ENCODE results near the gene UBXN10. TPM values are rescaled to one million over a fixed set of nuclear protein-coding genes. Genes with fewer than 3 reads are reported as not detected.

UBXN10 gene
- total RNA-seq, 6 experiments from 2014 or later: not detected

- H3K4me3 Mint-ChIP-seq: no peak overlapping the region
- no peaks in the 10 kb centered on the region for H3K4me1 Mint-ChIP-seq (ENCODE audit: low read depth)
- no peak overlapping the region for H3K27ac Mint-ChIP-seq
- peaks cover 38% of the 10 kb centered on the region for H3K27me3 Mint-ChIP-seq (ENCODE audit: insufficient read depth)
- no peak for DNase-seq
- no peak for TF ChIP-seq CTCF (IDR thresholded peaks at IDR 0.05)
- H3K9me3 Mint-ChIP-seq: peaks cover 14% of the 10 kb centered on the region
- H3K36me3 Mint-ChIP-seq (ENCODE audit: low read depth): no peaks in the 10 kb centered on the region
Measured at GRCh38 chr1:20166051-20166450, 19.8 kb upstream of the UBXN10 start.

- no peak for DNase-seq
Measured at GRCh38 chr1:20167126-20167525, 18.8 kb upstream of the UBXN10 start.

GRCh38 chr1:20168564-20169491 is 17.1 kb upstream of the UBXN10 start:
- TF ChIP-seq CTCF (IDR thresholded peaks at IDR 0.05): no peak
- DNase-seq: no peak
- Mint-ChIP-seq H3K9me3 (no peaks in the 10 kb centered on the region), H3K27ac (no peak overlapping the region), H3K4me1 (ENCODE audit: low read depth) (no peaks in the 10 kb centered on the region), H3K36me3 (ENCODE audit: low read depth) (no peaks in the 10 kb centered on the region), H3K27me3 (ENCODE audit: insufficient read depth) (peaks cover 34% of the 10 kb centered on the region), H3K4me3 (no peak overlapping the region)

More at GRCh38 chr1:20167126-20167525, 18.8 kb upstream of the UBXN10 start:
- H3K9me3 Mint-ChIP-seq: peaks cover 7% of the 10 kb centered on the region; the same call in 1 of the 2 replicates
- H3K27ac Mint-ChIP-seq: no peak overlapping the region
- no peak overlapping the region for H3K4me3 Mint-ChIP-seq
- no peak for TF ChIP-seq CTCF (IDR thresholded peaks at IDR 0.05)
- H3K4me1 Mint-ChIP-seq (ENCODE audit: low read depth): no peaks in the 10 kb centered on the region
- peaks cover 35% of the 10 kb centered on the region for H3K27me3 Mint-ChIP-seq (ENCODE audit: insufficient read depth)
- no peaks in the 10 kb centered on the region for H3K36me3 Mint-ChIP-seq (ENCODE audit: low read depth)

- Mint-ChIP-seq H3K27ac (no peak overlapping the region), H3K27me3 (ENCODE audit: insufficient read depth) (peaks cover 39% of the 10 kb centered on the region), H3K36me3 (ENCODE audit: low read depth) (no peaks in the 10 kb centered on the region), H3K4me3 (no peak overlapping the region), H3K9me3 (no peaks in the 10 kb centered on the region), H3K4me1 (ENCODE audit: low read depth) (no peaks in the 10 kb centered on the region)
- no peak for TF ChIP-seq CTCF (IDR thresholded peaks at IDR 0.05)
- DNase-seq: no peak
Measured at GRCh38 chr1:20169932-20170331, 16.0 kb upstream of the UBXN10 start.

- H3K4me1 Mint-ChIP-seq (ENCODE audit: low read depth): no peaks in the 10 kb centered on the region
- H3K27ac Mint-ChIP-seq: no peak overlapping the region
- H3K4me3 Mint-ChIP-seq: no peak overlapping the region
- no peak for TF ChIP-seq CTCF (IDR thresholded peaks at IDR 0.05)
- H3K27me3 Mint-ChIP-seq (ENCODE audit: insufficient read depth): peaks cover 38% of the 10 kb centered on the region
- no peaks in the 10 kb centered on the region for H3K36me3 Mint-ChIP-seq (ENCODE audit: low read depth)
- DNase-seq: no peak
- no peaks in the 10 kb centered on the region for H3K9me3 Mint-ChIP-seq
Measured at GRCh38 chr1:20172033-20172590, 13.8 kb upstream of the UBXN10 start.

All from HFFc6 (cell line).